Tongue (tissue), 2 donors: ENCODE results near the gene RNU7-1. TPM values are rescaled to one million over a fixed set of nuclear protein-coding genes. Genes with fewer than 3 reads are reported as not detected.
A peak's percentile ranks its signal among the peaks of the same experiment; 100 is the strongest.

Source experiments
- DNase-seq: peaks from one replicate; pipeline ENCODE4 v3.0.0-alpha.2; 2015
- total RNA-seq: library from RNA; depleted of rRNA; stranded (reverse); fragments of >200 nt; gene quantifications from one replicate; pipeline ENCODE4 v1.2.3, GENCODE V29; 2014

RNU7-1 gene
- total RNA-seq, 1 donor from 2014 or later = not detected

- peak; percentile 95 for DNase-seq
Observed at GRCh38 chr12:6965026-6965661, 21.5 kb downstream of the RNU7-1 start.

GRCh38 chr12:6965714-6966113 is 22.1 kb downstream of the RNU7-1 start:
- no peak for DNase-seq

GRCh38 chr12:6966351-6966750 is 22.7 kb downstream of the RNU7-1 start:
- DNase-seq = no peak

- no peak for DNase-seq
Observed at GRCh38 chr12:6967651-6968100, 24.1 kb downstream of the RNU7-1 start.

- DNase-seq = no peak
Observed at GRCh38 chr12:6968426-6968825, 24.8 kb downstream of the RNU7-1 start.

GRCh38 chr12:6970096-6970527 is 26.5 kb downstream of the RNU7-1 start:
- DNase-seq = no peak

- no peak for DNase-seq
Observed at GRCh38 chr12:6974180-6974579, 30.6 kb downstream of the RNU7-1 start.

- no peak for DNase-seq
Observed at GRCh38 chr12:6975297-6976032, 31.8 kb downstream of the RNU7-1 start.

- no peak for DNase-seq
Observed at GRCh38 chr12:6977653-6978052, 34.0 kb downstream of the RNU7-1 start.

- DNase-seq = no peak
Observed at GRCh38 chr12:6978188-6978587, 34.6 kb downstream of the RNU7-1 start.

GRCh38 chr12:6978611-6979011 is 35.0 kb downstream of the RNU7-1 start:
- DNase-seq = no peak

- DNase-seq = no peak
Observed at GRCh38 chr12:6979021-6979420, 35.4 kb downstream of the RNU7-1 start.

GRCh38 chr12:6979453-6979852 is 35.8 kb downstream of the RNU7-1 start:
- no peak for DNase-seq

- no peak for DNase-seq
Observed at GRCh38 chr12:6980075-6980474, 36.5 kb downstream of the RNU7-1 start.

- DNase-seq = no peak
Observed at GRCh38 chr12:6980740-6981139, 37.1 kb downstream of the RNU7-1 start.

- no peak for DNase-seq
Observed at GRCh38 chr12:6981152-6982052, 37.8 kb downstream of the RNU7-1 start.

- no peak for DNase-seq
Observed at GRCh38 chr12:6982532-6982931, 38.9 kb downstream of the RNU7-1 start.

GRCh38 chr12:6987956-6988553 is 44.4 kb downstream of the RNU7-1 start:
- peak; percentile 62 for DNase-seq
